Erythroblast (primary cell): ENCODE measurements around the gene CLC.

Experiments used
- GATA1 ChIP-seq: IDR thresholded peaks from 2 replicates; pipeline ENCODE4 v1.6.1; 2011; ENCODE audit warnings: low read depth, mild to moderate bottlenecking, control low read depth, low read length, moderate library complexity
- POLR2A ChIP-seq: IDR thresholded peaks from 2 replicates; pipeline ENCODE4 v1.6.1; 2011; ENCODE audit warnings: mild to moderate bottlenecking, low read length

DNA sequence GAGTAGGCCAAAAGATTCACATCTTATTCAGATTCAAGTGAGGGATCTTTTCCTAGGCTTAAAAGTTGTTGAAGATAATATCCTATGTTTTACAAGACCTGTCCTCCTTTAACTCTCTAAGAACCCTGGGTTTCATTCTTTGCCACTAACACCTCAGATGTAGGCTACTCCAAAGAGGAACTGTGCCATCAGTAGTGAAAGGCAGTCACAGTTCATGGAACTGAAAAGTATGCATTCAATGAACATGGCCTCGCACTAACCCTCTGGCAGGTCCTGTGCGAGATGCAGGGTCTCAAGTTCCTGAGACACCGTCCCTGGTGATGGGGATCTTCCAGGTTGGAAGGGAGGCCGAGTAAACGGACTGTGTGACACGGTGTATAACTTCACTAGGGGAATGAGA is 29.2 kb downstream of the CLC start:
- no peak for TF ChIP-seq POLR2A
- no peak for TF ChIP-seq GATA1
